HG02588 (cell line): ENCODE measurements around the gene ANGEL2.

Source experiments
- ATAC-seq: cut with Tn5 transposase; IDR thresholded peaks from one replicate; pipeline ENCODE4 v1.9.1; 2021; ENCODE audit warnings: mild to moderate bottlenecking, moderate library complexity; ENCODE audit not compliant: unreplicated experiment

ANGEL2 gene

DNA sequence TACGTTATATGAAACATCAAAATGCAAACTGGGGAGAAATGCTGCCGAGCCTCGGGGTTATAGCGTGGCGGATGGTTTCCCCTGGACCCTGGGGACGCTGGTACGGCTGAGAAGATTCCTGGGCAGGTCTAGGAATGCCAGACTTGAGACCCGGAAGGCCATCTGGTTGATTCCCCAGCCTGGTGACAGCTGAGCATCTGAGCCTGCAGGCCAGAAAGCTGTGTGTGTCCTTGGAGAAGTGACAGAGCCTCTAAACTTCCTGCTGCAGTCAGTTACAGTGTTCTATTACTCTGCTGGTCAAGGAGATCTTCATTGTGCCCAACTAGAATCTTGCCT lies 63.1 kb downstream of the ANGEL2 start:
- no peak for ATAC-seq

DNA sequence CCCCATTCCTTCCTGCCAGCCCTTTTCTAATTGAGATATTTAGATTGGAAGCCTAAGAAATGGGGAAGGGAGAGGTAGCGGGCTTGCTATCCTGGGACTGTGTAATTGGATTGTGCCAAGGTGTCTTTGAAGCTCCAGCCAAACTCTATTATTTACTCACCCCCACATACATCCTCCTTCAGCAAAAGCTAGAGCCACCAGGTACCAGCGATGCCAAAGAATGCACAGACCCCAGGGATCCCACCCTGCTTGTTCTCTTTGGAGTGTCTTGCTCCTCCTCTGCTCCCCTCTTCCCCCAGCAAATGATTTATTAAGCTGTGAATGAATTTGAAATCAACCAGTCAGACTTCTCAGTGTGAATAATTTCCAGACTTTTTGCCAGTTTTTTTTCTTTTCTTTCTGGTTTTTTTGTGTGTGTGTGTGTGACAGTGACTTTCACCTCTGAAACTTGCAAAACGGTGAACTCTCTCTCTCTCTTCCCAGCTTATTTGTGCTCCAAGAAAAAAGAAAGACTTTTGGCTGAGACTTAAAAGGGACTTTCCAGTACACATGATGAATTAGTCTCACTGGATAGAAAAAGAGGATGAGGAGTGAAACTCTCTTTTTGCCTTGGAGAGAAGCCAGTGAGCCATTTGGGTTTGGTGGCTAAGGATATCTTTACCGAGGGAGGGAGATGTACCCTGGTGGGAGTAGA lies 63.6 kb downstream of the ANGEL2 start:
- ATAC-seq: no peak

DNA sequence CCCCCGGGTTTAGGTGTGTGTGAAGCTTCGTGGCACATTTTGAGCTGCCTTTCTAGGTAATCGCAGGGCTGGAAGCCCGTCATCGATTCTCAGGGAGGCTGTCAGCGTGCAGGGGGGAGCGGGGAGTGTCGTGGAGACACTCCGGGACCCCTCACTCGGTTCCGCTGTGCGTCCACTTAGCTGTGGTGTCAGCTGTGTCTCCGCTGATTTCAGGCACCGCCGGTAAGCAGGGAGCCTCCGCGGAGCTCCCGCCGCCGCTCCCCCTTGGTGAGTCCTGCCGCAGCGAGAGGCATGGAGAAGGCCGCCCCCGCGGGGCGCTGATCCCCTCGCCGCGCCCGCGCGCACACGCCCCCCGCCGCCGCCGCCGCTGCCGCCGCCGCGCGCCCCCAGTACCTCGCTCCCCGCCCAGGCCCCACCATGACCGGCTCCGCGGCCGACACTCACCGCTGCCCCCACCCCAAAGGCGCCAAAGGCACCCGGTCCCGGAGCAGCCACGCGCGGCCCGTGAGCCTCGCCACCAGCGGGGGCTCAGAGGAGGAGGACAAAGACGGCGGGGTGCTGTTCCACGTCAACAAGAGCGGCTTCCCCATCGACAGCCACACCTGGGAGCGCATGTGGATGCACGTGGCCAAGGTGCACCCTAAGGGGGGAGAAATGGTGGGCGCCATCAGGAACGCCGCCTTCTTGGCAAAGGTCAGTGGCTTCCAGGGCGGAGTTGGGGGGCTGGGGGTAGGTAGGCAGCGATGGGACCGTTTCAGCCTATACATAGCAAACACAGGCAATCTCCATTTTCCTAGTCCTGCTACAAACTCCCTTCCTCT lies 64.3 kb downstream of the ANGEL2 start:
- ATAC-seq: no peak

GRCh38 chr1:212950243-212951125 lies 65.2 kb downstream of the ANGEL2 start, which contains the start of gene VASH2:
TSS of gene VASH2 (plus strand) at chr1:212950541. CDS start at chr1:212951543, 1,002 bp downstream.
- ATAC-seq: peak; percentile 96

GRCh38 chr1:212949771-212950170 lies 65.9 kb downstream of the ANGEL2 start:
- ATAC-seq: no peak

DNA sequence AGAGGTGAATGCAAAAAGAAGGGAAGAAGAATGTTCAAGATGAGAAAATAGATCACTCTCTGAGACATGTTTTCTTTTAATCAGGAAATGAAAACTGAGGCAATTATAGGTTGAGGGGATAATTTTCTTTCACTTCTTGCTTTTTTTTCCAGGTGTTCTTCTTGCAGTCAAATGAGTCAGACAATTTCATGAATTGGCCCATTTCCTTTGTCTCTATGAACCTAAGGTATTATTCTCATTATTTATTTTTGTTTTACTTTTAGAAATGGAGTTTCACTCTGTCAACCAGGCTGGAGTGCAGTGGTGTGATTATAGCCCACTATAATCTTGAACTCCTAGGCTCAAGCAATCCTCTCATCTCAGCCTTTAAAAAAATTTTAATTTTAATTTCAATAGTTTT lies 68.8 kb downstream of the ANGEL2 start:
- ATAC-seq: no peak

DNA sequence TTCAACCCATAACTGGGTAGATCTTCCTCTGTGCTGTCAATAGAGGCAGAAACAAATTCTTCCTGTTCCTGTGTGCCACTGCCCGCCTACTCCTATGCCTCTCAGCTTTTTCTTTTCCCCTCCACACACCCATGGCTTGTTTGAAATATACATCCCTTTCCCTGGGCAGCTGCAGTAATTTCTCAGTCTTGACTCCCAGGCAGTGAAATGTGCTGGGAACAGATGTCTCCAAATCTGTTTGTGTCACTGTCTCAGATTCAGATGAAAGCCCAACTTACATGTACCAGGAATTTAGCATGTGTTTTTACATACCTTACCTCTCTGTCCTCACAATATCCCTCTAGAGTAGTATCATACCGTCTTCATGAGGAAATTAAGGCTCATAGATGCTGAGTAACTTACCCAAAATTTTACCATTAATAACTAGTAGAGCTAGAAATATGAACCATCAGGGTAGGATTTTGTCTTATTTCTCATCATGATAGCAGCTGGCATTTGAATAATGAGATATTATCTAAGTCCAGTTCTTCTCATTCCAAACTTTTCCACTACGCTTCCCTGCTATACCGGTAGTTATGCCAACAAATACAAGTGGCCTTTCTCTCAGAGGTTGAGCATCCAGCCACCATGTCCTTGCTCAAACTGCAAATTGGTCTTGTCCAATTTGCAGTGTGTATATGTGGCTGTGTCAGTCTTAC lies 70.1 kb downstream of the ANGEL2 start:
- no peak for ATAC-seq

- no peak for ATAC-seq
Measured at GRCh38 chr1:212945056-212945455, 70.6 kb downstream of the ANGEL2 start.

GRCh38 chr1:212944229-212944901 lies 71.3 kb downstream of the ANGEL2 start:
- ATAC-seq: no peak

- ATAC-seq: no peak
Measured at GRCh38 chr1:212943393-212943710, 72.3 kb downstream of the ANGEL2 start.

- no peak for ATAC-seq
Measured at GRCh38 chr1:212942679-212943392, 72.8 kb downstream of the ANGEL2 start.
